Spleen (tissue), 11 donors: ENCODE data around the gene SUV39H2. TPM values are rescaled to one million over a fixed set of nuclear protein-coding genes. Genes with fewer than 3 reads are reported as not detected.

Source experiments
- DNase-seq: peaks from one replicate; pipeline ENCODE4 v3.0.0-alpha.2; 2020
- H3K27ac ChIP-seq, 8 donors: fragments of 200-600 bp; sonication (generic) in 7 of 8; 1 replicate in 4 of 8; 2 replicates in 4 of 8; pipeline versions ENCODE4 v1.5.0 to v1.8.0; 2016 to 2021; ENCODE audit warnings: inconsistent platforms in 4 of 8, mild to moderate bottlenecking in 4 of 8, moderate library complexity in 1 of 8
- H3K27me3 ChIP-seq, 7 donors: fragments of 200-600 bp; sonication (generic) in 6 of 7; replicated peaks in 1 of 7; 1 replicate in 4 of 7; 2 replicates in 3 of 7; pipeline versions ENCODE4 v1.5.0 to v1.8.0; 2016 to 2021; ENCODE audit warnings: inconsistent platforms in 3 of 7, mild to moderate bottlenecking in 1 of 7
- H3K36me3 ChIP-seq, 6 donors: fragments of 200-600 bp; sonication (generic) in 5 of 6; 1 replicate in 4 of 6; 2 replicates in 2 of 6; pipeline versions ENCODE4 v1.5.0 to v1.8.0; 2016 to 2021; ENCODE audit warnings: inconsistent platforms in 2 of 6
- H3K4me1 ChIP-seq, 6 donors: fragments of 200-600 bp; sonication (generic) in 5 of 6; 1 replicate in 3 of 6; 2 replicates in 3 of 6; pipeline versions ENCODE4 v1.5.0 to v1.8.0; 2016 to 2021; ENCODE audit warnings: inconsistent platforms in 3 of 6
- H3K4me3 ChIP-seq, 8 donors: fragments of 200-600 bp; sonication (generic) in 7 of 8; 1 replicate in 4 of 8; 2 replicates in 4 of 8; pipeline versions ENCODE4 v1.5.0 to v1.8.0; 2016 to 2021; ENCODE audit warnings: inconsistent platforms in 4 of 8, mild to moderate bottlenecking in 4 of 8, moderate library complexity in 2 of 8
- H3K9me3 ChIP-seq, 8 donors: fragments of 200-600 bp; sonication (generic) in 7 of 8; 1 replicate in 4 of 8; 2 replicates in 4 of 8; pipeline versions ENCODE4 v1.5.0 to v1.8.0; 2016 to 2021; ENCODE audit warnings: inconsistent platforms in 4 of 8
- POLR2A ChIP-seq, 3 donors: fragments of 450-650 bp; IDR thresholded peaks; one replicate each; pipeline ENCODE4 v1.5.1; 2017; ENCODE audit warnings: antibody characterized with exemption in 3 of 3, mild to moderate bottlenecking in 1 of 3
- POLR2AphosphoS5 ChIP-seq, 3 donors: sonication (generic); formaldehyde crosslinking; IDR thresholded peaks; one replicate each; pipeline ENCODE4 v1.5.1; 2017; ENCODE audit warnings: antibody characterized with exemption in 3 of 3
- whole genome bisulfite sequencing, 5 donors: extraction: QIAGEN DNeasy Blood & Tissue Kit in 3 of 5; methylation state at CpG; one replicate each; pipeline versions ENCODE4 v1.1.5 to v1.1.7; 2013 to 2018; 5-methylcytosine and 5-hydroxymethylcytosine counted together
- intact Hi-C: fragments of 100-400 bp; cut with DNase I; formaldehyde crosslinking; loops from one replicate; pipeline ENCODE4 v1.15.0; 2023; ENCODE audit warnings: low total_unique reads
- polyA plus RNA-seq, 3 donors: library from polyadenylated mRNA; stranded (reverse); fragments of 200-250 nt; gene quantifications; one replicate each; pipeline ENCODE4 v1.2.1, GENCODE V29; 2013
- total RNA-seq, 7 donors: library from RNA; depleted of rRNA in 3 of 7; stranded (reverse); fragments of >200 nt in 3 of 7; fragmentation: NEBNext Ultra II Directional in 4 of 7; extraction: Animal tissue kit (Norgen Biotek cat#: 25700) in 4 of 7; gene quantifications; one replicate each; pipeline versions ENCODE4 v1.1.0 to v1.2.1, GENCODE V29; 2016 to 2021
- TF ChIP-seq, protein P1 (sequence below), 11 experiments: fragments of 200-600 bp in 7 of 11; fragments of 450-650 bp in 4 of 11; sonication (generic) in 4 of 11; IDR thresholded peaks in 8 of 11; conservative IDR thresholded peaks in 3 of 11; 1 replicate in 7 of 11; 2 replicates in 4 of 11; pipeline versions ENCODE4 v1.4.0 to v1.8.0; 2016 to 2021; ENCODE audit warnings: antibody characterized with exemption in 11 of 11, inconsistent platforms in 4 of 11, mild to moderate bottlenecking in 1 of 11
- donor health status: healthy with polysubstance abuse.
- donor health status: DM: no; HTN: no; CAD: no; lungs with moderate emphysema.
- donor health status: DM: no; HTN: no; CAD: no.
- donor health status: Bipolar disorder and iron deficiency.
- donor health status: healthy.
- donor health status: DM: no; HTN: no; CAD: no.
- donor health status: DM: yes; HTN: yes; CAD: no.

SUV39H2 gene
- total and polyA plus RNA-seq, 10 donors: 1.2 to 8.4 (median 4.4) TPM

GRCh38 chr10:14909101-14909500 lies 30.4 kb downstream of the SUV39H2 start:
- H3K4me3 ChIP-seq: no peak overlapping the region
- no peaks in the 10 kb centered on the region for H3K4me1 ChIP-seq
- DNase-seq: no peak
- no peak for TF ChIP-seq POLR2A (IDR thresholded peaks at IDR 0.05)
- TF ChIP-seq POLR2AphosphoS5 (IDR thresholded peaks at IDR 0.05): no peak
- TF ChIP-seq, protein P1, sequence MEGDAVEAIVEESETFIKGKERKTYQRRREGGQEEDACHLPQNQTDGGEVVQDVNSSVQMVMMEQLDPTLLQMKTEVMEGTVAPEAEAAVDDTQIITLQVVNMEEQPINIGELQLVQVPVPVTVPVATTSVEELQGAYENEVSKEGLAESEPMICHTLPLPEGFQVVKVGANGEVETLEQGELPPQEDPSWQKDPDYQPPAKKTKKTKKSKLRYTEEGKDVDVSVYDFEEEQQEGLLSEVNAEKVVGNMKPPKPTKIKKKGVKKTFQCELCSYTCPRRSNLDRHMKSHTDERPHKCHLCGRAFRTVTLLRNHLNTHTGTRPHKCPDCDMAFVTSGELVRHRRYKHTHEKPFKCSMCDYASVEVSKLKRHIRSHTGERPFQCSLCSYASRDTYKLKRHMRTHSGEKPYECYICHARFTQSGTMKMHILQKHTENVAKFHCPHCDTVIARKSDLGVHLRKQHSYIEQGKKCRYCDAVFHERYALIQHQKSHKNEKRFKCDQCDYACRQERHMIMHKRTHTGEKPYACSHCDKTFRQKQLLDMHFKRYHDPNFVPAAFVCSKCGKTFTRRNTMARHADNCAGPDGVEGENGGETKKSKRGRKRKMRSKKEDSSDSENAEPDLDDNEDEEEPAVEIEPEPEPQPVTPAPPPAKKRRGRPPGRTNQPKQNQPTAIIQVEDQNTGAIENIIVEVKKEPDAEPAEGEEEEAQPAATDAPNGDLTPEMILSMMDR (IDR thresholded peaks at IDR 0.05 in 8 of 11, conservative IDR thresholded peaks at IDR 0.05 in 3 of 11): no peak
- intact Hi-C loops: no loop called here
- WGBS, 5 donors: 95 to 100% (median 96%) methylated on average over 2 of the region's 2 CpGs
- H3K36me3 ChIP-seq: peaks cover 5 to 88% (median 51%) of the 10 kb centered on the region in 6 donors
- no peaks in the 10 kb centered on the region for H3K9me3 ChIP-seq
- H3K27me3 ChIP-seq: no peaks in the 10 kb centered on the region
- no peak overlapping the region for H3K27ac ChIP-seq

DNA sequence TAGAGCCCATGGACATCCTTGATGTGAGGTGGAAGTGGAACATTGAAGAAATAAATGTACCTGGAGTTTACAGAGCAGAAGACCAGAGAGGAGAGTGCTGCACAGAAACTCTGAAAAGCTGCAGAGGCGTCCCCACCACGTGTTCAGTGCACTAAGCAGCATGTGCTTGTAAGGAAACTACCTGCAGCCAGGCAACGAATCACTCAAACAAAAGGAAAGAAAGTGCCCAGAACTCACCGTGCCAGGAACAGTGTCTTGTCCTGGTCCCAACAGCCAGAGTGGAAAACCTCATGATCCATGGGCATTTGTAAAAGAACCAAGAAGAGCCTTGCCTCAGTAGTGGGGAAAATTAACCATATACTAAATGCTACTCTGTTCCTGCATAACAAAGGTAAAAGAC lies 32.3 kb downstream of the SUV39H2 start:
- no peak for TF ChIP-seq POLR2AphosphoS5 (IDR thresholded peaks at IDR 0.05)
- no peak for TF ChIP-seq POLR2A (IDR thresholded peaks at IDR 0.05)
- TF ChIP-seq, protein P1 (IDR thresholded peaks at IDR 0.05 in 8 of 11, conservative IDR thresholded peaks at IDR 0.05 in 3 of 11): no peak
- Histone ChIP-seq H3K9me3 (peaks cover 0 to 4% (median 0%) of the 10 kb centered on the region in 8 donors), H3K36me3 (peaks cover 5 to 99% (median 61%) of the 10 kb centered on the region in 6 donors), H3K27me3 (no peaks in the 10 kb centered on the region), H3K27ac (no peak overlapping the region), H3K4me1 (peaks cover 0 to 4% (median 0%) of the 10 kb centered on the region in 6 donors), H3K4me3 (no peak overlapping the region)
- 88 to 96% (median 92%) methylated on average over 4 of the region's 4 CpGs for WGBS, 5 donors
- intact Hi-C loops: no loop called here
- DNase-seq: no peak

GRCh38 chr10:14911801-14912200 lies 33.1 kb downstream of the SUV39H2 start:
- TF ChIP-seq POLR2A (IDR thresholded peaks at IDR 0.05) (no peak), POLR2AphosphoS5 (IDR thresholded peaks at IDR 0.05) (no peak)
- TF ChIP-seq, protein P1 (IDR thresholded peaks at IDR 0.05 in 8 of 11, conservative IDR thresholded peaks at IDR 0.05 in 3 of 11): no peak
- DNase-seq: no peak
- Histone ChIP-seq H3K9me3 (peaks cover 0 to 13% (median 7%) of the 10 kb centered on the region in 8 donors), H3K27ac (no peak overlapping the region), H3K27me3 (no peaks in the 10 kb centered on the region), H3K4me1 (peaks cover 0 to 4% (median 0%) of the 10 kb centered on the region in 6 donors), H3K36me3 (peaks cover 5 to 99% (median 67%) of the 10 kb centered on the region in 6 donors), H3K4me3 (no peak overlapping the region)
- intact Hi-C loops: no loop called here
- 79 to 100% (median 97%) methylated on average over 3 of the region's 3 CpGs for WGBS, 5 donors

DNA sequence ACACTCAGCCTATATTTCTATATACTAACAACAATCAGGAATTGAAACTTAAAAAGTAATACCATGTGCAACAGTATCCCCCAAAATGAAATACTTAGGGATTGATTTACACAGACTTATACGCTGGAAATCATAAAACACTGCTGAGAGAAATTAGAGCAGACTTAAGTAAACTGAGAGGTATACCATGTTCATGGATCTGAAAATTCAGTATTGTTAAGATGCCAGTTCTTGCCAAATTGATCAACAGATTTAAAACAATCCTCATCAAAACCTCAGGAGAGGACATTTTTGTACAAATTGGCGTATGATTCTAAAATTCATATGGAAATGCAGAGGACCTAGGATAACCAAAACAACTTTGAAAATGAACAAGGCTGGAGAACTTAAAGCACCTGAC lies 37.9 kb downstream of the SUV39H2 start:
- Histone ChIP-seq H3K36me3 (peaks cover 18 to 99% (median 80%) of the 10 kb centered on the region in 6 donors), H3K4me3 (no peak overlapping the region), H3K9me3 (peaks cover 5 to 36% (median 27%) of the 10 kb centered on the region in 8 donors), H3K27me3 (no peaks in the 10 kb centered on the region), H3K4me1 (peaks cover 0 to 4% (median 0%) of the 10 kb centered on the region in 6 donors), H3K27ac (no peak overlapping the region)
- intact Hi-C loops: no loop called here
- no peak for DNase-seq
- TF ChIP-seq POLR2AphosphoS5 (IDR thresholded peaks at IDR 0.05) (no peak), POLR2A (IDR thresholded peaks at IDR 0.05) (no peak)
- TF ChIP-seq, protein P1 (IDR thresholded peaks at IDR 0.05 in 8 of 11, conservative IDR thresholded peaks at IDR 0.05 in 3 of 11): no peak
- WGBS, 5 donors: 96 to 100% (median 100%) methylated on average over 2 of the region's 2 CpGs
